Neural progenitor cell (in vitro differentiated cells): Measurements from ENCODE around the gene COG3.

Source experiments
- EZH2 ChIP-seq: fragments of 200-600 bp; sonication (generic); IDR thresholded peaks from 2 replicates; pipeline ENCODE4 v1.6.1; 2017; ENCODE audit warnings: antibody characterized with exemption, mild to moderate bottlenecking, moderate library complexity
- EZH2phosphoT487 ChIP-seq: fragments of 200-600 bp; sonication (generic); IDR thresholded peaks from 2 replicates; pipeline ENCODE4 v1.6.1; 2017; ENCODE audit warnings: antibody characterized with exemption
- TF ChIP-seq, protein P1 (sequence below): fragments of 200-600 bp; sonication (generic); IDR thresholded peaks from 2 replicates; pipeline ENCODE4 v1.5.1; 2017; ENCODE audit warnings: antibody characterized with exemption, mild to moderate bottlenecking

DNA sequence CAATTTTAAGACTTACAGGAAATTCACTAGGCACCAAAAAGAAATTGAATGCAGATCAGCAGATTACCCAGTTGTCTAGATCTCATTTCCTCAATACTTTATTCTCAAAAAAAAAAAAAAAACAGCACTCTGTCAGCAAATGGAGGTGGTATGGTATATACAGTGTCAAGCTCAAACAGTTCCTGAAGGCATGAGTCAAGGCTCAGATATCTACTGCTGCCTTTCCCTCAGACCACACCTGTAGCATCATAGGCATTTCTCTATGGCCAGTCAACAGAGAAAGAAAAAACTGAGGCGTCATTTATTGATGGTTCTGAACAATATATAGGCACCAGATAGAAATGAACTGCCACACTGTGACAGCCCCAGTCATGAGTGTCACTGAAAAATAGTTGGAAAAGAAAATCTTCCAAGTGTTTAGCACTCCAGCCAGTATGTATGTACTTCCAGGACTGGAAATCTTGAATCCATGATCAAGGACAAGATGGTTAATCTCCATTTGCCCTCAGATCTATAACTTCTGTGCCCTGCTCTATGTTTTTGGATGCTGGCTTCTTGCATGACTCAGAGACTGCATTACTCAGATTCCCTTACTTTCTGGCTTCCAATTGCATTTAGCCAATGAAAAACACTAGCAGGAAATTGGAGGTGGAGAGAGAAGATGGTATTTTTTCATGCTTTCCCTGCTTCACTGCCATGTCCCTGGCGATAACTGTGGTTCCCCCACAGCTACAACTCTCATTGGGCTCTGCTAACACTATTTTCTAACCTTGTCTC is 8.4 kb upstream of the COG3 start:
- TF ChIP-seq, protein P1, sequence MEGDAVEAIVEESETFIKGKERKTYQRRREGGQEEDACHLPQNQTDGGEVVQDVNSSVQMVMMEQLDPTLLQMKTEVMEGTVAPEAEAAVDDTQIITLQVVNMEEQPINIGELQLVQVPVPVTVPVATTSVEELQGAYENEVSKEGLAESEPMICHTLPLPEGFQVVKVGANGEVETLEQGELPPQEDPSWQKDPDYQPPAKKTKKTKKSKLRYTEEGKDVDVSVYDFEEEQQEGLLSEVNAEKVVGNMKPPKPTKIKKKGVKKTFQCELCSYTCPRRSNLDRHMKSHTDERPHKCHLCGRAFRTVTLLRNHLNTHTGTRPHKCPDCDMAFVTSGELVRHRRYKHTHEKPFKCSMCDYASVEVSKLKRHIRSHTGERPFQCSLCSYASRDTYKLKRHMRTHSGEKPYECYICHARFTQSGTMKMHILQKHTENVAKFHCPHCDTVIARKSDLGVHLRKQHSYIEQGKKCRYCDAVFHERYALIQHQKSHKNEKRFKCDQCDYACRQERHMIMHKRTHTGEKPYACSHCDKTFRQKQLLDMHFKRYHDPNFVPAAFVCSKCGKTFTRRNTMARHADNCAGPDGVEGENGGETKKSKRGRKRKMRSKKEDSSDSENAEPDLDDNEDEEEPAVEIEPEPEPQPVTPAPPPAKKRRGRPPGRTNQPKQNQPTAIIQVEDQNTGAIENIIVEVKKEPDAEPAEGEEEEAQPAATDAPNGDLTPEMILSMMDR = no peak
- TF ChIP-seq EZH2 (no peak), EZH2phosphoT487 (no peak)
